ENCODE data around the gene FSD2.
"Not testable (repeated sequence)": the region's sequence is repeated elsewhere in the genome, so short reads cannot be mapped to it uniquely, and the experiment has no call there.

FSD2 gene

DNA sequence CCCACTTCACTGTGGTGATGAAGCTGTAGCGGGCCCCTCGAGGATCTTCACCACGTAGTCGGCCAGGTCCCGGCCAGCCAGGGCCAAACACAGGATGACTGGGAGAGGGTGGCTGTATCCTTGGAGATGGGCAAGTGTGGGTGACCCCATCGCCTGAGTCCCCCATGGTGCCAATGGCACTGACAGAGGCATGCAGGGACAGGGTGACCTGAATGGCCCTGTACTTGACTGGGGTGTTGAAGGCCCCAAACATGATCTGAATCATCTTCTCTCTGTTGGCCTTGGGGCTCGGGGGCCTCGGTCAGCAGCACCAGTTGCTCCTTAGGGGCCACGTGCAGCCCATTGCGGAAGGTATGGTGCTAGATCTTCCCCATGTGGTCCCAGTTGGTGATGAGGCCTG, 79.1 kb downstream of the FSD2 start:
- DNase-seq = no peak

DNA sequence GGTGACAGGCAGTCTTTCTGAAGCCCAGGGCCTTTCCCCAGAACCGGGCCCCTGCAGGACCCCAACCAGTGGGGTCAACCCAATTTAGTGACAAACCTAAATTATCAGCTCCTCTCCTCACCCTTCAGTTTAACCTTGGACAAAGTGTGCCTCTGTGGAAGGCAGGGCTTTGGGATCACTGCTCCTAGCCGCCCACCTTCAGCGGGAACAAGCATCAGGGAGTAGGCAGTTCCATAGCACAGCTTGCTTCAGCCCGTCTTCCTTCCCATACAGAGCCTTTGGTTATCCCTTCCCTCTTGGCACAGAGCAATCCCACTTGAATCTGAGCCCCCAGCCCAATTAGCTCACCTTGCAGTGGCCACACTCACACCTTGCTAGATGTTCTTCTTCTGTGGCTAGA, 90.9 kb downstream of the FSD2 start:
- no peak for DNase-seq

DNA sequence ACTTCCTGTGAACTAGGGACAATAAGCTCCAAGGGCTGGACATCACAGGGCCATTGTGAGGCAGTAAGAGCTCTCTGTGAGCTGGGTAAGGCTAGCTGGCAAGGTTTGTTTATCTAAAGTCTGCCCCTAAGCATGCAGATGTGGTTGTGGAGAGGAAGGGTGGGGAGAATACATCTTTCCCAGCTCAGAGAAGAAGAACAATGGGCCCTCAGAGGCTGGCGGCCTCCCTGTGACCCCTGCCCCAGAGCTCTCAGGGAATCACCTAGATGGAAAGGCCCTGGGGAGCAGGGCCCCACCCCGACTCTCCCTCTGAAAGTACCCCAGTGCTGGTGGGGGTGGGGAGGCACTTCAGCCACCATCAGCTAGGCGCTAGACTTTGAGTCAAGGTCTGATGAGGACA, 91.9 kb downstream of the FSD2 start:
- no peak for DNase-seq

DNA sequence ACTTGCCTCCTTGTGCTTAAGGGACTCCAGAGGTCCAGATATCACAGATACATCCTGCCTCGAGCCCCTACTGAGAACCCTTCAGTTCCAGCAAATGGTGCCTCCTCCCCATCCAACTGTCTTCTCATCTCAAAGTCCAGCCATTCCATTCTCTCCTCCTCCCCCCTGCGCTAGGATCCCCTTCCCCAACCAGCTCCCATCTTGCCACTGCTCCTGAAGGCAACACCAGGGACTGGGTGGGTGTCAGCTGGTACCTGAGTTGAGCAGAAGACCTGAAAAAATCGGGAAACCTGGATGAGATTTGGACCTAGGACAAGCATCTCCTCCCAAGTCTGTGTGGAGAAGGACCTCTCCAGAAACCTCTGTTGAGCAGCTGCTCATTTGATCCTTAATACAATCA, 93.8 kb downstream of the FSD2 start:
- DNase-seq = no peak

DNA sequence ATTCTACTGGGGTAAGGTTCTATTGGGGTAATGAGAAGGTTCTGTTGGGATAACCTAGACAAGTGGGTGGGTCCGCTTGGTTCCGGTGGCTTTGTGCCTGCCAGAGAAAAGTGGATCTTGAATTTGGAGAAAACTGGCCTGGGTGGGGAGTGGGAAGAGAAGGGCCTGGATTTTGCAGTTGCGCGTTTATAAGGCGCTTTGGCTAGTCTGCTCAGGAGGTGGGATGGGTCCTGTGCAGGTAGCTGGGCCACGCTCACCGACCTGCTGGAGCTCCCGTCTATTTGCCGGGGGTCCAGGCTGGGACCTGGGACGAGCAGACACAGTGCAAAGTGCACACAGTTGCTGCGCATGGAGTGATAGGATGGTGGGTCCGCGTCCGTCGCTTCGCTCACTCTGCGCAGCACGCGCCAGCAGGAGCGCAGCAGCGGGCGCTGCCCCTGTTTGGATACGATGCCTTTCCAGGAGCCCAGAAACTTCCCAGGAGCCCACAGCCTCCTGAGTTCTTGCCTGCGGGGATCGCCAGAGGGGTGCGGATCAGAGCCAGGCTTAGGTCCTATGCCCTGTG, 94.9 kb downstream of the FSD2 start:
- no peak for DNase-seq

DNA sequence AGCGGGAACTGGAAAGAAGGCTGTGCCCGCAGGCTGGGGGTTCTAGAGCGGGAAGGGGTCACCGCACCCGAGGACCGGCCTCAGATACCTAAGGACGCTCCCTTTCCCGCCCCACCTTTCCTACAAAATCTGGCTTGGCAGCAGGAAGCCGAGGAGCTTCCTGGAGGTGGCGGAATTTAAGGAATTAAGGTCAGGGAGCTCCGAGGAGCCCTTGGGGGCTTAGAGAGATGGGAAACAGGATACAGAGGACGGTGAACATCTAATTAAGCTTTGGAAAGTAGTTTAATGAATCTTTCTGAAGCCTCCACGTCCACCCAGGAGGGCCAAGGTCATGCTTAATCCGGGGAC, 95.7 kb downstream of the FSD2 start:
- no peak for DNase-seq

DNA sequence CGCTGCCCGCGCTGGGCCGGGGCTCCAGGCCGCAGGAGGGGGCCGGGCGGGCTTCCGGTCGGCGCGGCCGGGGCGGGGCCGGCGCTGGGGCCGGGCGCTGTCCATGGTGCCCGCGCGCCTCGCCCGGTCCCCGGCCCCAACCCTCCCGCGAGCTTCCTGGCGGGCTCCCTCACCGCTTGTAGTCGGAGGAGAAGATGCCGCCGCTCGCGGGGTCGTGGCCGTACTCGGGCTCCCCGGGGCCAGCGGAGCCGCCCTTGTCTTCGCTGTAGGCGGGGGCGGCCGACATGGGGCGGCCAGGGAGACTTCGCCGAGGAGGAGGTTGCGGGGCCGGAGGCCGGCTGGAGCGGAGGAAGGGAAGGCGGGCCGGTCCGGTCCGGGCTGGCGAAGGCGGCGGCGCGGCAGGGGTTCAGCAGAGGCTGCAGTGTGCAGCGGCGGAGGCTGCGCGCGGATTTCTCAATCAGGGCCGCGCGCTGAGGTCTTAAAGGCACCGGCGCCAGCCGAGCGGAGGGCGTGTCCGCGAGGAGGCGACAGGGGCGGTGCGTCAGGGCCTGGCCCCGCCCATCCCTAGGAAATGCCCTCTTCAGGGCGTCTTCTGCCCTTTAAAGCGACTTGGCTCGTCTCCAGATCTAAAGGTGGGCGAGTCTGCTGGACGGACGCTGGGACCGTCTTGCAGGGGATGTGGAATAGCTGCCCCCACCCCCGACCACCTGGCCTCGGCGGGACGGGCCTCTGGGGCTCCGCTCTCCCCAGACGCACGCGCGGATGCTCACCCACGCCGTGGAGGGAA, 96.3 kb downstream of the FSD2 start, which contains the start of gene AP3B2:
AP3B2 (minus strand) TSS at position 455 of the 787 bp plus-strand sequence; CDS start at position 286, 169 bp downstream.
- no peak for DNase-seq

DNA sequence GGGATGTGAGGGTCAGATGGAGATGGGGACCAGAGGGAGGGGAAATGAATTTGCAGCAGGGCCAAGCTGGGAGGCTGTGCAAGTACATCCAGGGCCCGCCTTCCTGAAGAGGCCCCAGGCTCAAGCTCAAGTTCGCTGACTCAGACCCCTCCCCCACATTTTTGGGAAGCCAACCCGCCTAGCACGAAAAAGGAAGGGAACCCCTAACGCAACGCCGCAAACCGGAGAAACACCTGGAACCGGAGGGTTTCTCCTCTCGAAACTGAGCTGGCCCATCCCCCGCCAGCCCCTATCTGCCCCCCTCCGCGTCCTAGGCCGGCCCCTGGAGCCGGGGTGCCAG, 96.8 kb downstream of the FSD2 start:
- no peak for DNase-seq

DNA sequence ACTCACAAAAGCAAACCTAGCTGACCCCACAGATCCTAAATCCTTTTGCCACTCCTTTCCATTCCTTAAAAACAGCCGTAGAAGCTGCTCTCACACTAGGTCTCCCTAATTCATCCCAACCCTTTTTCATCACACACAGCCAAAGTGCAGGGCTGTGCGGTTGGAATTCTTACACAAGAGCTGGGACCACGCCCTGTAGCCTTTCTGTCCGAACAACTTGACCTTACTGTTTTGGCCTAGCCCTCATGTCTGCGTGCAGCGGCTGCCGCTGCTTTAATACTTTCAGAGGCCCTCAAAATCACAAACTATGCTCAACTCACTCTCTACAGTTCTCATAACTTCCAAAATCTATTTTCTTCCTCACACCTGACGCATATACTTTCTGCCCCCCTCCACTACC, 100.0 kb downstream of the FSD2 start:
- not testable (repeated sequence) for DNase-seq
